HCT116 (cell line): ENCODE results near the gene TMEM266. TPM values are rescaled to one million over a fixed set of nuclear protein-coding genes. Genes with fewer than 3 reads are reported as not detected.
"Not testable (repeated sequence)": the region's sequence is repeated elsewhere in the genome, so short reads cannot be mapped to it uniquely, and the experiment has no call there.

Experiments used
- ATAC-seq: fragments of 200-7000 bp; cut with Tn5 transposase; 2 replicates; pipeline ENCODE4 v1.9.1; 2020; ENCODE audit warnings: mild to moderate bottlenecking, moderate library complexity
- BruUV-seq: library from RNA; stranded (reverse); fragments of 400-500 nt; replicated peaks from 2 replicates; lab custom pipeline; 2021; lab: Mats Ljungman, UMichigan
- CTCF ChIA-PET: fragments of 300-600 bp; sonication (Branson Sonifier 250); formaldehyde crosslinking; loops from one replicate; lab custom pipeline; 2021; ENCODE audit warnings: antibody characterized with exemption; lab: Charles Lee
- POLR2A ChIA-PET: fragments of 300-600, 350-600 bp; sonication (Branson Sonifier 250); formaldehyde crosslinking; loops from one replicate; lab custom pipeline; 2021; ENCODE audit warnings: antibody characterized with exemption; lab: Charles Lee
- RAD21 ChIA-PET, 2 experiments: fragments of 300-600 bp; sonication (Branson Sonifier 250); formaldehyde crosslinking; loops; one replicate each; lab custom pipeline; 2023; ENCODE audit warnings: low total read pairs in 2 of 2; ENCODE audit not compliant: uncharacterized antibody in 2 of 2, unreplicated experiment in 2 of 2, low non-redundant PET in 1 of 2; lab: Charles Lee
- DNase-seq: peaks from one replicate; pipeline ENCODE4 v3.0.0-alpha.2; 2010; ENCODE audit warnings: low read depth, low spot score
- H2AFZ ChIP-seq: fragments of 200-600 bp; shearing (Covaris generic), sonication (generic); 2 replicates; pipeline ENCODE4 v1.6.1; 2017; ENCODE audit warnings: low read depth, mixed run types, mixed read lengths, antibody characterized with exemption, low read length; ENCODE audit not compliant: poor library complexity, severe bottlenecking
- H3K27ac ChIP-seq: 2 replicates; pipeline ENCODE4 v1.5.1; 2012; ENCODE audit warnings: low read depth, low read length
- H3K27me3 ChIP-seq: fragments of 200-600 bp; sonication (generic); 2 replicates; pipeline ENCODE4 v1.6.1; 2016; ENCODE audit warnings: mixed run types, low read length, mixed read lengths; ENCODE audit not compliant: insufficient read depth
- H3K36me3 ChIP-seq, 2 experiments: fragments of 200-500 bp in 1 of 2; fragments of 200-600 bp in 1 of 2; sonication (Bioruptor generic) in 1 of 2; sonication (generic) in 1 of 2; 2 replicates each; pipeline versions ENCODE4 v1.5.1 to v1.6.1; 2014 to 2016; ENCODE audit warnings: low read length in 2 of 2, inconsistent platforms in 1 of 2, mixed read lengths in 1 of 2, mixed run types in 1 of 2; ENCODE audit not compliant: insufficient read depth in 2 of 2, control insufficient read depth in 1 of 2
- H3K4me1 ChIP-seq, 2 experiments: fragments of 200-600 bp in 1 of 2; sonication (generic) in 1 of 2; 2 replicates each; pipeline versions ENCODE4 v1.5.1 to v1.6.1; 2012 to 2017; ENCODE audit warnings: low read length in 2 of 2, inconsistent platforms in 1 of 2, mild to moderate bottlenecking in 1 of 2, mixed read lengths in 1 of 2, mixed run types in 1 of 2, moderate library complexity in 1 of 2; ENCODE audit not compliant: insufficient read depth in 2 of 2, control insufficient read depth in 1 of 2
- H3K4me2 ChIP-seq: fragments of 200-600 bp; sonication (generic); 2 replicates; pipeline ENCODE4 v1.6.1; 2017; ENCODE audit warnings: mixed run types, low read length, mixed read lengths
- H3K4me3 ChIP-seq, 2 experiments: fragments of 200-600 bp in 1 of 2; sonication (generic) in 1 of 2; replicated peaks in 1 of 2; 2 replicates each; pipeline ENCODE4 v1.5.1; 2011 to 2016; ENCODE audit warnings: low read length in 2 of 2, control low read depth in 1 of 2, low read depth in 1 of 2, mild to moderate bottlenecking in 1 of 2, mixed read lengths in 1 of 2, mixed run types in 1 of 2
- H3K79me2 ChIP-seq: fragments of 200-600 bp; sonication (generic); 2 replicates; pipeline ENCODE4 v1.6.1; 2017; ENCODE audit warnings: mild to moderate bottlenecking, mixed run types, low read length, moderate library complexity, mixed read lengths; ENCODE audit not compliant: insufficient read depth
- H3K9ac ChIP-seq: fragments of 200-600 bp; sonication (generic); 2 replicates; pipeline ENCODE4 v1.6.1; 2016; ENCODE audit warnings: low read length, mixed read lengths
- H3K9me2 ChIP-seq: fragments of 200-600 bp; sonication (generic), shearing (Covaris generic); 2 replicates; pipeline ENCODE4 v1.6.1; 2017; ENCODE audit warnings: mixed run types, mild to moderate bottlenecking, moderate library complexity; ENCODE audit not compliant: insufficient read depth
- H3K9me3 ChIP-seq, 2 experiments: fragments of 200-500 bp in 1 of 2; fragments of 200-600 bp in 1 of 2; sonication (Bioruptor generic) in 1 of 2; sonication (generic) in 1 of 2; 2 replicates each; pipeline ENCODE4 v1.6.1; 2014 to 2017; ENCODE audit warnings: low read length in 2 of 2, mixed read lengths in 2 of 2, inconsistent platforms in 1 of 2, low read depth in 1 of 2, mild to moderate bottlenecking in 1 of 2, mixed run types in 1 of 2, moderate library complexity in 1 of 2; ENCODE audit not compliant: control insufficient read depth in 1 of 2, insufficient read depth in 1 of 2
- H4K20me1 ChIP-seq: fragments of 200-600 bp; sonication (generic), shearing (Covaris generic); 2 replicates; pipeline ENCODE4 v1.6.1; 2017; ENCODE audit warnings: mixed run types, mild to moderate bottlenecking, moderate library complexity; ENCODE audit not compliant: insufficient read depth
- EGR1 ChIP-seq: IDR thresholded peaks from 2 replicates; pipeline ENCODE4 v1.6.1; 2012; ENCODE audit warnings: low read depth
- SIN3A ChIP-seq: IDR thresholded peaks from 2 replicates; pipeline ENCODE4 v1.6.1; 2012; ENCODE audit warnings: low read depth
- YY1 ChIP-seq: IDR thresholded peaks from 2 replicates; pipeline ENCODE4 v1.6.1; 2011; ENCODE audit warnings: low read length, low read depth, moderate library complexity, mild to moderate bottlenecking; ENCODE audit not compliant: insufficient replicate concordance; ENCODE audit errors: extremely low read depth
- intact Hi-C: fragments of 100-400 bp; cut with micrococcal nuclease; formaldehyde crosslinking; loops from 2 replicates; pipeline ENCODE4 v1.10.0; 2022
- total RNA-seq: library from RNA; stranded (reverse); gene quantifications from one replicate; pipeline ENCODE4 v1.2.1, GENCODE V29; 2021; ENCODE audit not compliant: unreplicated experiment

TMEM266 gene
- total RNA-seq, 1 experiment from 2014 or later, result 0.91 TPM

- intact Hi-C loops, result no loop called here
These were observed 47.9 kb upstream of the TMEM266 start, which contains the start of gene NRG4 for GRCh38 chr15:76011627-76012551. TSS of gene NRG4 (minus strand) at chr15:76012424. CDS start at chr15:76011230, 1,194 bp downstream.

GRCh38 chr15:76013470-76013869, 46.3 kb upstream of the TMEM266 start:
- DNase-seq, H3K36me3 ChIP-seq, H3K27ac ChIP-seq, intact Hi-C loops, BruUV-seq, H3K79me2 ChIP-seq, H3K27me3 ChIP-seq, ATAC-seq, H3K9ac ChIP-seq, POLR2A ChIA-PET, H4K20me1 ChIP-seq, RAD21 ChIA-PET, H3K4me3 ChIP-seq, H3K4me2 ChIP-seq, H2AFZ ChIP-seq, H3K9me2 ChIP-seq, H3K9me3 ChIP-seq: not testable (repeated sequence)
- H3K4me1 ChIP-seq, result peaks cover 0 to 15% of the 10 kb centered on the region in 2 experiments; a peak in 2 of 4 replicates
- CTCF ChIA-PET, result interaction anchor here (1.5 kb wide), 1 partner anchor 92 kb away, joined by 4 read pairs; no protein-coding TSS in a partner anchor

More at GRCh38 chr15:76011627-76012551, 47.9 kb upstream of the TMEM266 start, which contains the start of gene NRG4:
- POLR2A ChIA-PET, result no interaction called here
- Histone ChIP-seq H3K27ac (peak within 1 kb of the TSS; percentile 18; the same call in 1 of the 2 replicates), H3K27me3 (no peaks in the 10 kb centered on the region), H3K9me3 (no peaks in the 10 kb centered on the region), H4K20me1 (no peaks in the 10 kb centered on the region), H3K36me3 (no peaks in the 10 kb centered on the region), H2AFZ (peak within 1 kb of the TSS; percentile 98), H3K9me2 (no peaks in the 10 kb centered on the region), H3K9ac (peak within 1 kb of the TSS; percentile 44), H3K4me2 (peak within 1 kb of the TSS; percentile 89), H3K4me3 (peak within 1 kb of the TSS; percentile 25 to 51), H3K79me2 (no peaks in the 10 kb centered on the region), H3K4me1 (peaks cover 0 to 15% of the 10 kb centered on the region in 2 experiments; a peak in 2 of 4 replicates)
- BruUV-seq, result TSS peak; percentile 40
- RAD21 ChIA-PET, result no interaction called here
- DNase-seq, result peak; percentile 10
- TF ChIP-seq YY1, result no peak
- TF ChIP-seq EGR1, result peak; percentile 23; the same call in 1 of the 2 replicates
- no peak for TF ChIP-seq SIN3A
- peak; percentile 95 for ATAC-seq
- CTCF ChIA-PET, result interaction anchor here (1.5 kb wide), 1 partner anchor 90 kb away, joined by 4 read pairs; no protein-coding TSS in a partner anchor
